LNCaP clone FGC (cell line): ENCODE results near the gene HDAC1.

Experiments used
- DNase-seq: peaks from one replicate; pipeline ENCODE4 v3.0.0-alpha.2; 2011; ENCODE audit warnings: low read depth
- H3K4me3 ChIP-seq: 2 replicates; pipeline ENCODE4 v1.5.1; 2011; ENCODE audit warnings: mild to moderate bottlenecking, low read depth, low read length, control low read depth
- CTCF ChIP-seq: IDR thresholded peaks from 2 replicates; pipeline ENCODE4 v1.5.1; 2012; ENCODE audit warnings: mild to moderate bottlenecking; ENCODE audit not compliant: control insufficient read depth, insufficient read depth; ENCODE audit errors: extremely low read depth

HDAC1 gene

GRCh38 chr1:32331549-32331948 is 39.7 kb downstream of the HDAC1 start:
- DNase-seq = no peak
- TF ChIP-seq CTCF = no peak
- H3K4me3 ChIP-seq = no peak overlapping the region

GRCh38 chr1:32332290-32333079 is 40.6 kb downstream of the HDAC1 start:
- no peak for TF ChIP-seq CTCF
- DNase-seq = no peak
- H3K4me3 ChIP-seq = no peak overlapping the region

- no peak for DNase-seq
- TF ChIP-seq CTCF = no peak
- no peak overlapping the region for H3K4me3 ChIP-seq
These were observed 41.5 kb downstream of the HDAC1 start for GRCh38 chr1:32333251-32333963.

GRCh38 chr1:32334274-32334861 is 42.5 kb downstream of the HDAC1 start:
- no peak for DNase-seq
- H3K4me3 ChIP-seq = peak overlapping the region; percentile 78
- TF ChIP-seq CTCF = no peak

- peak; percentile 60 for TF ChIP-seq CTCF
- no peak for DNase-seq
These were observed 43.1 kb downstream of the HDAC1 start for GRCh38 chr1:32334864-32335534.

GRCh38 chr1:32335535-32335789 is 43.6 kb downstream of the HDAC1 start:
- no peak for TF ChIP-seq CTCF
- H3K4me3 ChIP-seq = peak overlapping the region; percentile 78
- no peak for DNase-seq

More at GRCh38 chr1:32334864-32335534, 43.1 kb downstream of the HDAC1 start:
- peak overlapping the region; percentile 78 for H3K4me3 ChIP-seq
